Natural killer cell (primary cell): ENCODE data around the gene SMCHD1. TPM values are rescaled to one million over a fixed set of nuclear protein-coding genes. Genes with fewer than 3 reads are reported as not detected.
A peak's percentile ranks its signal among the peaks of the same experiment; 100 is the strongest.

Experiments
- ATAC-seq, 3 donors: fragments of 150-1000 bp in 2 of 3; fragments of 200-7000 bp in 1 of 3; cut with Tn5 transposase; 1 replicate in 1 of 3; 2 replicates in 2 of 3; pipeline ENCODE4 v1.10.0; 2021; ENCODE audit warnings: mild to moderate bottlenecking in 2 of 3, moderate library complexity in 2 of 3
- DNase-seq, 2 donors: peaks; one replicate each; pipeline versions ENCODE4 v3.0.0 to v3.0.0-alpha.2; 2013 to 2021; ENCODE audit warnings: mixed read lengths in 1 of 2
- H3K27ac ChIP-seq: one replicate; pipeline ENCODE4 v1.5.1; 2013; ENCODE audit warnings: mild to moderate bottlenecking, low read length
- H3K27me3 ChIP-seq: one replicate; pipeline ENCODE4 v1.6.1; 2013; ENCODE audit warnings: low read length; ENCODE audit not compliant: control insufficient read depth, insufficient read depth
- H3K36me3 ChIP-seq: one replicate; pipeline ENCODE4 v1.6.1; 2013; ENCODE audit warnings: low read length; ENCODE audit not compliant: control insufficient read depth, insufficient read depth
- H3K4me1 ChIP-seq: one replicate; pipeline ENCODE4 v1.6.1; 2013; ENCODE audit warnings: low read length; ENCODE audit not compliant: control insufficient read depth, insufficient read depth
- H3K4me3 ChIP-seq: one replicate; pipeline ENCODE4 v1.5.1; 2013; ENCODE audit warnings: low read length
- H3K9me3 ChIP-seq: one replicate; pipeline ENCODE4 v1.6.1; 2013; ENCODE audit warnings: low read length; ENCODE audit not compliant: control insufficient read depth, insufficient read depth
- H3K27ac Mint-ChIP-seq, 2 donors: one replicate each; pipeline ENCODE4 v1.8.0; 2022; ENCODE audit warnings: mild to moderate bottlenecking in 2 of 2, mixed read lengths in 2 of 2, moderate library complexity in 1 of 2
- H3K27me3 Mint-ChIP-seq, 2 donors: one replicate each; pipeline ENCODE4 v1.8.0; 2022; ENCODE audit warnings: low read depth in 2 of 2, mixed read lengths in 2 of 2
- H3K36me3 Mint-ChIP-seq: one replicate; pipeline ENCODE4 v1.8.0; 2022; ENCODE audit warnings: mixed read lengths
- H3K4me1 Mint-ChIP-seq, 2 donors: one replicate each; pipeline ENCODE4 v1.8.0; 2022; ENCODE audit warnings: mixed read lengths in 2 of 2
- H3K4me3 Mint-ChIP-seq: one replicate; pipeline ENCODE4 v1.8.0; 2022; ENCODE audit warnings: mild to moderate bottlenecking, moderate library complexity, mixed read lengths
- H3K9me3 Mint-ChIP-seq, 2 donors: one replicate each; pipeline ENCODE4 v1.8.0; 2022; ENCODE audit warnings: mixed read lengths in 2 of 2
- WGBS: methylation state at CpG from one replicate; pipeline ENCODE4 v1.1.7; 2013; ENCODE audit warnings: missing lambda C conversion rate; ENCODE audit not compliant: insufficient coverage; 5-methylcytosine and 5-hydroxymethylcytosine counted together
- intact Hi-C: fragments of 100-400 bp; cut with micrococcal nuclease; formaldehyde crosslinking; loops from one replicate; pipeline ENCODE4 v1.14.2; 2022
- total RNA-seq, 4 donors: library from RNA; stranded (reverse); fragments of 120-200 nt in 1 of 4; gene quantifications; one replicate each; pipeline versions ENCODE4 v1.2.3 to v1.2.4, GENCODE V29; 2013 to 2022
- TF ChIP-seq, protein P1 (sequence below): fragments of 200-600 bp; IDR thresholded peaks from one replicate; pipeline ENCODE4 v1.8.0; 2022; ENCODE audit warnings: antibody characterized with exemption

The SMCHD1 gene
- total RNA-seq, 3 donors from 2014 or later (not counting 1 experiment from before 2014, with no cell fraction given): 200 to 240 (median 203) TPM

DNA sequence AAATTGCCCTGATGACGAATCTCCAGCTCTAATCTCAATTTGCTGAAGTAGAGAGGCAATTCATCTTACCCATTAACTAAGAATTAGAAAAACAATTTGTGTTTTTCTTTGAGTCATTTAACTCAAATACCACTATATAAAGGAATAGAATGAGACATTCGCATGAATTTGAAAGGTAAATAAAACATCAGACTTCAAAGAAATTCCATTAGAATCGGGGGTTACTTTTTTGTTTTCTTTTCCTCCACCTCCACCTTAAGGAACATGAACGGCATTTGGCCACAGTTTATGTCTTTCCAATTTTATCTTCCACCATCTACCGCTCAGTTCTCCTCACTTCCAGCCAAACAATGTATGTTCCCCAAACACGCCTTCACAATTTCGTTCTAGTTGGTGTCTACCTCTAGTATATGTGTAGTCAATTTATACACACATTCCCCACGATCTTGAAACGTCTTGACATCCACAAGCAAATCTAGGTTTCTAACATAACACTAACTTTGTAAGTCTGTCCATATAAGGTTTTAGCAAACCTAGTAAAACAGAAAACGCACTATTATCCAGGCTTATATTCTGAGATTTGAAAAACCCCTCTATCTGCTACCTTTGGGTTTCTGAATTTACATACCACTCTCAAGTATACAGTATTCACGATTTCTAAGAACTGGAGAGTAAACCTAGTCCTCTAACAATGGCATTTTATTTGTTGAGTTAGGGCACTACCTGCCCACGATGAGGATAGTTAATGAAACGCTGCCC, 1.2 kb upstream of the SMCHD1 start:
- Histone ChIP-seq H3K27ac (peak overlapping the region; percentile 99), H3K4me3 (peak overlapping the region; percentile 98), H3K4me1 (peaks cover 13% of the 10 kb centered on the region), H3K36me3 (no peaks in the 10 kb centered on the region), H3K9me3 (no peaks in the 10 kb centered on the region), H3K27me3 (no peaks in the 10 kb centered on the region)
- intact Hi-C loops: no loop called here
- WGBS: 57% methylated on average over 12 of the region's 13 CpGs
- Mint-ChIP-seq H3K36me3 (no peaks in the 10 kb centered on the region), H3K27me3 (no peaks in the 10 kb centered on the region), H3K4me1 (peaks cover 32 to 33% of the 10 kb centered on the region in 2 donors), H3K9me3 (no peaks in the 10 kb centered on the region), H3K27ac (peak overlapping the region; percentile 96 to 97), H3K4me3 (peak overlapping the region; percentile 96)
- TF ChIP-seq, protein P1, sequence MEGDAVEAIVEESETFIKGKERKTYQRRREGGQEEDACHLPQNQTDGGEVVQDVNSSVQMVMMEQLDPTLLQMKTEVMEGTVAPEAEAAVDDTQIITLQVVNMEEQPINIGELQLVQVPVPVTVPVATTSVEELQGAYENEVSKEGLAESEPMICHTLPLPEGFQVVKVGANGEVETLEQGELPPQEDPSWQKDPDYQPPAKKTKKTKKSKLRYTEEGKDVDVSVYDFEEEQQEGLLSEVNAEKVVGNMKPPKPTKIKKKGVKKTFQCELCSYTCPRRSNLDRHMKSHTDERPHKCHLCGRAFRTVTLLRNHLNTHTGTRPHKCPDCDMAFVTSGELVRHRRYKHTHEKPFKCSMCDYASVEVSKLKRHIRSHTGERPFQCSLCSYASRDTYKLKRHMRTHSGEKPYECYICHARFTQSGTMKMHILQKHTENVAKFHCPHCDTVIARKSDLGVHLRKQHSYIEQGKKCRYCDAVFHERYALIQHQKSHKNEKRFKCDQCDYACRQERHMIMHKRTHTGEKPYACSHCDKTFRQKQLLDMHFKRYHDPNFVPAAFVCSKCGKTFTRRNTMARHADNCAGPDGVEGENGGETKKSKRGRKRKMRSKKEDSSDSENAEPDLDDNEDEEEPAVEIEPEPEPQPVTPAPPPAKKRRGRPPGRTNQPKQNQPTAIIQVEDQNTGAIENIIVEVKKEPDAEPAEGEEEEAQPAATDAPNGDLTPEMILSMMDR: no peak
- DNase-seq: no peak
- no peak for ATAC-seq

DNA sequence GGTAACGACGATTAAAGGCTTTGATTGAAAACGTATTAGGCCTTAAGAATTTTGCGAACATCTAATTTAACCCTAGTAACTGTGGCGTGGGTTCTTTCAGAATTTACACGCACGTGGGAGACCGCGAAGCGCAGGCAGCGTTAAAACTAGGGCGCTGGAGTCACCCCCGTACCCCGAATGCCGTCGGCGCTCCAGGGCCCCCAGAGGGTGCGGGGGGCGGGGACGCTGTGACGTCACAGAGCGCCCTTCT, 673 bp upstream of the SMCHD1 start:
- peaks cover 16% of the 10 kb centered on the region for H3K4me1 ChIP-seq
- ATAC-seq: peak; percentile 39 to 66 (median 52)
- Mint-ChIP-seq H3K4me1 (peaks cover 35 to 37% of the 10 kb centered on the region in 2 donors), H3K36me3 (no peaks in the 10 kb centered on the region), H3K9me3 (no peaks in the 10 kb centered on the region), H3K4me3 (peak overlapping the region; percentile 96), H3K27ac (peak overlapping the region; percentile 96 to 97), H3K27me3 (no peaks in the 10 kb centered on the region)
- peak overlapping the region; percentile 98 for H3K4me3 ChIP-seq
- DNase-seq: peak in 1 of 2 donors; percentile 91
- WGBS: 0% methylated on average over 22 of the region's 22 CpGs
- H3K27me3 ChIP-seq: no peaks in the 10 kb centered on the region
- peak overlapping the region; percentile 99 for H3K27ac ChIP-seq
- TF ChIP-seq, protein P1: no peak
- H3K36me3 ChIP-seq: no peaks in the 10 kb centered on the region
- intact Hi-C loops: loop anchor here (1.0 to 5.0 kb wide), 4 partner anchors 14 to 317 kb away; no protein-coding TSS in a partner anchor
- no peaks in the 10 kb centered on the region for H3K9me3 ChIP-seq

DNA sequence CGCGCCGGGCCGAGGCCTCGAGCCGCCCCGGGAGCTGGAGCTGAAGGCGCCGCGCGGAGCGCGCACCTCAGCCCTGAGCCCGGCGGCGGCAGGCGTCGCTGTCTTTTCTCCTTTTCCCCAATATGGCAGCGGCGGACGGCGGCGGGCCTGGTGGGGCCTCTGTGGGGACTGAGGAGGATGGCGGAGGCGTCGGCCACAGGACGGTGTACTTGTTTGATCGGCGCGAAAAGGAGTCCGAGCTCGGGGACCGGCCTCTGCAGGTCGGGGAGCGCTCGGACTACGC, 369 bp downstream of the SMCHD1 start:
- Histone ChIP-seq H3K9me3 (no peaks in the 10 kb centered on the region), H3K4me1 (peaks cover 22% of the 10 kb centered on the region), H3K36me3 (no peaks in the 10 kb centered on the region), H3K4me3 (peak overlapping the region; percentile 100), H3K27me3 (no peaks in the 10 kb centered on the region), H3K27ac (peak overlapping the region; percentile 98)
- H3K4me1 Mint-ChIP-seq: peaks cover 38 to 39% of the 10 kb centered on the region in 2 donors
- no peak for DNase-seq
- intact Hi-C loops: loop anchor here (1.0 to 5.0 kb wide), 6 partner anchors 15 to 316 kb away; partner anchors contain the start of genes METTL4 and NDC80
- H3K9me3 Mint-ChIP-seq: peaks cover 0 to 1% of the 10 kb centered on the region in 2 donors
- H3K27ac Mint-ChIP-seq: peak overlapping the region; percentile 96 to 97
- H3K36me3 Mint-ChIP-seq: no peaks in the 10 kb centered on the region
- peak; percentile 13 to 34 (median 33) for ATAC-seq
- under 1% methylated on average over 37 of the region's 37 CpGs for WGBS
- H3K4me3 Mint-ChIP-seq: peak overlapping the region; percentile 96
- no peaks in the 10 kb centered on the region for H3K27me3 Mint-ChIP-seq
- TF ChIP-seq, protein P1: no peak
